LNCaP clone FGC (cell line): ENCODE measurements around the gene TM9SF1.

Experiments used
- DNase-seq: peaks from one replicate; pipeline ENCODE4 v3.0.0-alpha.2; 2011; ENCODE audit warnings: low read depth
- H3K4me3 ChIP-seq: 2 replicates; pipeline ENCODE4 v1.5.1; 2011; ENCODE audit warnings: mild to moderate bottlenecking, low read depth, low read length, control low read depth
- TF ChIP-seq, protein P1 (sequence below): IDR thresholded peaks from 2 replicates; pipeline ENCODE4 v1.5.1; 2012; ENCODE audit warnings: mild to moderate bottlenecking; ENCODE audit not compliant: control insufficient read depth, insufficient read depth; ENCODE audit errors: extremely low read depth

Gene TM9SF1

DNA sequence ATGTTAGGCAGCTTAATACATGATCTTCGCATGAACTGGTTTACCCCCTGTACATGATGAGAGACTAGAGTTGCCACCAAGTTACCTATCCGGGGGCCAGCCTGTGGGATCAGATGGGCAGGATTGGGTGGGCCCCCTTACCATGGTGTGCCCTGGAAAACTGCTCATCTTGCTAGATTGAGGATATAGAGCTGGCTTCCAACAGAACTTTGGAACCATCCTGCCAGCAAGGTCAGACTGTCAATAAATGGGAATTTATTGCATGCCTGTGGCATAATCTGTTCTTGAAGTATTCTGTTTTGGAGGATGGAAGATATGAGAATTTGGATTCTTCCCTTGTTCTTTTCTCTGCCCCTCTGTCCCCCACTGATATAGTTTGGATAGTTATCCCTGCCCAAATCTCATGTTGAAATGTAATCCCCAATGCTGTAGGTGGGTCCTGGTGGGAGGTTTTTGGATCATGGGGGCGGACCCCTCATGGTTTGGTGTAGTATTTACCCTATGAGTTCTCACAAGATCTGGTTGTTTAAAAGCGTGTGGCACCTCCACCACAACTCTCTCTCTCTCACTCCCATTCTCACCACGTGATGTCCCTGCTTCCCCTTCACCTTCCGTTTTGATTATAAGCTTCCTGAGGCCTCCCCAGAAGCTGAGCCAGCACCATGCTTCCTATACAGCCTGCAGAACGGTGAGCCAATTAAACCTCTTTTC, 3.7 kb upstream of the TM9SF1 start:
- no peak overlapping the region for H3K4me3 ChIP-seq
- TF ChIP-seq, protein P1, sequence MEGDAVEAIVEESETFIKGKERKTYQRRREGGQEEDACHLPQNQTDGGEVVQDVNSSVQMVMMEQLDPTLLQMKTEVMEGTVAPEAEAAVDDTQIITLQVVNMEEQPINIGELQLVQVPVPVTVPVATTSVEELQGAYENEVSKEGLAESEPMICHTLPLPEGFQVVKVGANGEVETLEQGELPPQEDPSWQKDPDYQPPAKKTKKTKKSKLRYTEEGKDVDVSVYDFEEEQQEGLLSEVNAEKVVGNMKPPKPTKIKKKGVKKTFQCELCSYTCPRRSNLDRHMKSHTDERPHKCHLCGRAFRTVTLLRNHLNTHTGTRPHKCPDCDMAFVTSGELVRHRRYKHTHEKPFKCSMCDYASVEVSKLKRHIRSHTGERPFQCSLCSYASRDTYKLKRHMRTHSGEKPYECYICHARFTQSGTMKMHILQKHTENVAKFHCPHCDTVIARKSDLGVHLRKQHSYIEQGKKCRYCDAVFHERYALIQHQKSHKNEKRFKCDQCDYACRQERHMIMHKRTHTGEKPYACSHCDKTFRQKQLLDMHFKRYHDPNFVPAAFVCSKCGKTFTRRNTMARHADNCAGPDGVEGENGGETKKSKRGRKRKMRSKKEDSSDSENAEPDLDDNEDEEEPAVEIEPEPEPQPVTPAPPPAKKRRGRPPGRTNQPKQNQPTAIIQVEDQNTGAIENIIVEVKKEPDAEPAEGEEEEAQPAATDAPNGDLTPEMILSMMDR, result no peak
- no peak for DNase-seq

DNA sequence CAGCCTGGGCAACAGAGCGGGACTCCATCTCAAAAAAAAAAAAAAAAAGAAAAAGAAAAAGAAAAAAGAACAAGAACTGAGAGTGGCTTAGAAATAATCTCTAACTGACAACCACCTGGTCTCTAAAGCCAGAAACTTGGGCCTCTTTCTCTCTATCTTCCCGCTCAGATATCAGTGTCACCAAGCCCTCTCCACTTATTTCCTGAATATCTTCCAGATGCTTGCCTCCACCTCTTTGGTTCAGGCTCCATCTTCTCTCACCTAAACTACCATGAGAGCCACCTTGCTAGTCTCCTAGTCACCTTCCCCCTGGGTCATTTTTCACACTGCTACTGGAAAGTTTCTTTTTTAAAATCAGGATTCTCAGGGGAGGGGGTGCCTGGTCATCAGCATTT, 1.8 kb upstream of the TM9SF1 start:
- no peak for DNase-seq
- TF ChIP-seq, protein P1, result no peak
- H3K4me3 ChIP-seq, result no peak overlapping the region; the same call in 1 of the 2 replicates

DNA sequence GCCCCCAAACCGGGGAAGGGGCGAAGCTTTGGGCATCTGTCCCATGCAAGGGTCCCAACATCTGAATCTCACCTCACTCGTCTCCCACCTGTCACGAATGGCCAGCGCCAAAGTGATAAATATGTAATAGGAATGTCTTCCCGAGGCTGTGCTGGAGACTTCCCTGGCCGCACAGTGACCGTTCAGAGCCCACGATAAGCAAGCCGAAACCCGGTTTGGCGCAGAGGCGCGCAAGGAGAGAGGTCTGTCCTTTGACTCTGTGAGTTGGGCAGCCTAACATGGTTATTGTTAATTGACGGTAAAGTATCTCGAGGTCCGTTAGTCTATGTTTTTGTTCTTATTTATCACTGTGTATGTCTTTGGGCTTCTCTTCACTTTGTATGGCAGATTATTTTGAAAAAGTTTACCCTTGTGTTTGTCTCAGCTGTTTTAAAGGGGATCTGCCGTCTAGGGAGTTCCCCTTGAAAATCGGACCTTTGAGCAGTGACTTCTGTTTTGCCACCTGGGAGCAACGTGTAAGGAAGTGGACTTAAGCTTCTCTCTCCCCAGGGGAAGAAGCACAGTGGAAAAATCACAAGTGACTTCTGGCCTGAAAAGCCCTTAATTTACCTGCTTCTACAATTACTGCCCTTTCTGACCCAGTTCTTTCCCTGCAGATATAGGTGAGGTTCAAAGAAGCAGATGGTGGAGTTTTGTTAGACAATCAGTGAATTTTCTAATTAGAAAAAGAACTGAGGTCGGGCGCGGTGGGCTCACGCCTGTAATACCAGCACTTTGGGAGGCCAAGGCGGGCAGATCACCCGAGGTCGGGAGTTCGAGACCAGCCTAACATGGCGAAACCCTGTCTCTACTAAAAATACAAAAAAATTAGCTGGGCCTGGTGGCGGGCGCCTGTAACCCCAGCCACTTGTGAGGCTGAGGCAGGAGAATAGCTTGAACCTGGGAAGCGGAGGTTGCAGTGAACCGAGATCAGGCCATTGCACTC, 1.1 kb upstream of the TM9SF1 start:
- TF ChIP-seq, protein P1, result no peak
- H3K4me3 ChIP-seq, result peak overlapping the region; percentile 90
- no peak for DNase-seq

DNA sequence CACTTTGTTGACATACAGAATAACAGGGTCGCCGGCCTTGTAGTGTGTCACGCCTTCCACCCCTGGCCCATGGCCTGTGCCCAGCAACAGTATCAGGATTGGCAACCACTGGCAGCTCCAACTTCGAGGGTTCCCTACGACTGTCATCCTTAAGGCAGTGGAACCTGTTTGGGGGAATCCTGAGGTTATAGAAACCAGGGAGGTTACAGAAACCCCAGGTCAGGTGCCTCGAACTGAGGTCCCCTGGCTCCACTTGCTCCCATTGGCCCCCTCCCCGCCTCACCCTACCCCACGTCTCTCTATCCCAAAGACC, 412 bp downstream of the TM9SF1 start:
- TF ChIP-seq, protein P1, result no peak
- peak overlapping the region; percentile 90 for H3K4me3 ChIP-seq
- no peak for DNase-seq

DNA sequence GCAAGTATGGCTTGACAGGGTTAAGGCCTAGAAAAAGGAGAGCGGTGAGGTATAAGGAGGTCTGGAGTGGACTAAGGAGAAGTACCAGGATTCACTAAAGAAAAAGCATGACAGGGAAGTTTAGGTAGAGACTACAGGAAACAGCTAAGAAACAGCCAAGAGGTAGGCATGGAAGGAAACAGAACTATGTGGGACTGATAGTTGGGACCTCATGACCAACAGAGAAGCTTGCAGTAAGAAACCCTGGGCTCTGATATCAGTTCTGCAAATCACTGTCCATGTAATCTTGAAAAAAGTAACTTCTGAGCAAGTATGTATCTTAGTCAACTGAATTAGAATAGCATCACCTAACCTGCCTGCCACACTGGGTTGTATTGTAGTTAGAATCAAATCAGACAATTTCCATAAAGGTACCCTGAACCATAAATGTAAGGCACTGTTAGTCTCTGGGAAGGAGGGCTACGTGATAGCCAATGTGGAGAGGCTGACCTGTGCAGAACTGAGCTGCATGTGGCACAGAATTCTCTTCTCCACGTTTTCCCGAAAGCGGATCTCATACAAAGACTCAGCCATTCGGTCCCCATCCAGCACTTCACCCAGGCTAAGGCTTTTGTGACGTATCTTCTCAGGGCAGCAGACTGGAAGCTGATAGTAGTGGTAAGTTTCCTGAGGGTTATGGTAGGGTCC, 912 bp downstream of the TM9SF1 start:
- TF ChIP-seq, protein P1, result no peak
- no peak for DNase-seq
- H3K4me3 ChIP-seq, result peak overlapping the region; percentile 90

DNA sequence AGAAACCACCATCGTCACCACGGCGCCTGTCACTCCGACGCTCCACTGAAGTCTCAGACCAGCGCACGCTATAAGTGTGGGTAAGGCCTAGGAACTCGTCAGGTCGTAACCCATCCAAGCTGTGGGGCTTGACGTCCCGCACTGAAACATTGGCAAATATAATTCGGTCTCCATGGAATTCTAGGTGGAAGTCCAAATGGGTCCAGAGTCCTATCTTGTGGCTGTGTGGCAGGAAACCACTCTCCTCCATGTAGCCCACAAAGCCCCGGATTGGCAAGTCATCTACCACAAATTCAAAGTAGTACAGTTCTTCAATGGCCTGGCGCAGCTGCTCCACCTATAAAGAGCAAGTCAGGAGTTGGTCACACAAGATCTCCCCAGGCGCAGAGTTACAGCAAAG, 2.3 kb downstream of the TM9SF1 start:
- TF ChIP-seq, protein P1, result no peak
- H3K4me3 ChIP-seq, result no peak overlapping the region
- no peak for DNase-seq
